GM12878 (cell line): ENCODE data around the gene NRBF2. TPM values are rescaled to one million over a fixed set of nuclear protein-coding genes. Genes with fewer than 3 reads are reported as not detected.

Experiments used
- ATAC-seq: fragments of 200-7000 bp; cut with Tn5 transposase; 3 replicates; pipeline ENCODE4 v1.9.1; 2020; ENCODE audit warnings: mild to moderate bottlenecking, moderate library complexity
- BruUV-seq: library from RNA; stranded (reverse); fragments of 400-500 nt; replicated peaks from 2 replicates; lab custom pipeline; 2021; lab: Mats Ljungman, UMichigan
- CTCF ChIA-PET: fragments of 300-600 bp; sonication (Branson Sonifier 250); formaldehyde crosslinking; extraction: SDS; loops from one replicate; lab custom pipeline; 2021; ENCODE audit warnings: inconsistent platforms; lab: Yijun Ruan, JAX
- POLR2A ChIA-PET: fragments of 350-600 bp; formaldehyde crosslinking; extraction: SDS; loops from one replicate; lab custom pipeline; 2021; ENCODE audit warnings: inconsistent platforms; lab: Charles Lee
- RAD21 ChIA-PET: fragments of 300-600 bp; sonication (Branson Sonifier 250); formaldehyde crosslinking; loops from one replicate; lab custom pipeline; 2023; ENCODE audit warnings: antibody characterized with exemption; ENCODE audit not compliant: unreplicated experiment; lab: Charles Lee
- SMC1A ChIA-PET: fragments of 300-600 bp; sonication (Branson Sonifier 250); formaldehyde crosslinking; loops from one replicate; lab custom pipeline; 2023; ENCODE audit not compliant: unreplicated experiment, uncharacterized antibody; lab: Charles Lee
- DNase-seq: peaks from one replicate; pipeline ENCODE4 v3.0.0-alpha.2; 2011; ENCODE audit warnings: low read depth, low spot score
- FAIRE-seq: peaks from 3 replicates; lab custom pipeline; 2011; peaks lifted over from hg19 to GRCh38; lab: Jason Lieb, UNC
- H2AFZ ChIP-seq: 2 replicates; pipeline ENCODE4 v1.6.0; 2011; ENCODE audit warnings: low read depth, low read length, control low read depth; ENCODE audit not compliant: control insufficient read depth
- H3K27ac ChIP-seq: 2 replicates; pipeline ENCODE4 v1.5.1; 2011; ENCODE audit warnings: control low read depth; ENCODE audit not compliant: control insufficient read depth, insufficient read depth
- H3K27me3 ChIP-seq, 2 experiments: replicated peaks in 1 of 2; 2 replicates each; pipeline versions ENCODE4 v1.6.0 to v1.6.1; 2011; ENCODE audit warnings: low read length in 1 of 2; ENCODE audit not compliant: control insufficient read depth in 2 of 2, insufficient read depth in 2 of 2
- H3K36me3 ChIP-seq, 2 experiments: 2 replicates each; pipeline ENCODE4 v1.5.1; 2011; ENCODE audit warnings: low read length in 1 of 2; ENCODE audit not compliant: control insufficient read depth in 2 of 2, insufficient read depth in 2 of 2
- H3K4me1 ChIP-seq: 2 replicates; pipeline ENCODE4 v1.6.1; 2011; ENCODE audit warnings: mild to moderate bottlenecking, low read length, moderate library complexity, mixed read lengths; ENCODE audit not compliant: control insufficient read depth, insufficient read depth
- H3K4me2 ChIP-seq: 2 replicates; pipeline ENCODE4 v1.6.0; 2011; ENCODE audit warnings: control low read depth; ENCODE audit not compliant: control insufficient read depth, insufficient read depth
- H3K4me3 ChIP-seq: fragments of 200-600 bp; sonication (generic); 2 replicates; pipeline ENCODE4 v1.5.1; 2016
- H3K79me2 ChIP-seq: 2 replicates; pipeline ENCODE4 v1.6.0; 2011; ENCODE audit warnings: low read length; ENCODE audit not compliant: control insufficient read depth, insufficient read depth
- H3K9ac ChIP-seq: 2 replicates; pipeline ENCODE4 v1.8.0; 2011; ENCODE audit warnings: low read length, control low read depth, mixed read lengths; ENCODE audit not compliant: control insufficient read depth, insufficient read depth
- H3K9me3 ChIP-seq: replicated peaks from 3 replicates; pipeline ENCODE4 v1.5.1; 2011; ENCODE audit warnings: mild to moderate bottlenecking, low read length; ENCODE audit not compliant: control insufficient read depth, insufficient read depth
- H4K20me1 ChIP-seq: 2 replicates; pipeline ENCODE4 v1.6.0; 2011; ENCODE audit not compliant: control insufficient read depth, insufficient read depth
- CHD4 ChIP-seq: fragments of 200-600 bp; sonication (generic); IDR thresholded peaks from 2 replicates; pipeline ENCODE4 v1.6.1; 2016; ENCODE audit warnings: mild to moderate bottlenecking
- E2F4 ChIP-seq: IDR thresholded peaks from 2 replicates; pipeline ENCODE4 v1.6.1; 2012; ENCODE audit warnings: low read depth, low read length, improper control_type of control experiment
- NKRF ChIP-seq: fragments of 450-650 bp; conservative IDR thresholded peaks from 2 replicates; pipeline ENCODE4 v1.6.1; 2017; ENCODE audit warnings: mild to moderate bottlenecking, moderate library complexity
- RB1 ChIP-seq: fragments of 450-650 bp; formaldehyde crosslinking; IDR thresholded peaks from 2 replicates; pipeline ENCODE4 v1.6.1; 2017; ENCODE audit warnings: mild to moderate bottlenecking, borderline replicate concordance
- RFX5 ChIP-seq: IDR thresholded peaks from 2 replicates; pipeline ENCODE4 v1.6.1; 2011; ENCODE audit warnings: low read depth, low read length, improper control_type of control experiment
- SP1 ChIP-seq: IDR thresholded peaks from one replicate; pipeline ENCODE4 v1.6.1; 2011; ENCODE audit warnings: low read depth, low read length
- SPI1 ChIP-seq: IDR thresholded peaks from 2 replicates; pipeline ENCODE4 v1.6.1; 2011; ENCODE audit warnings: low read depth, mild to moderate bottlenecking, low read length, moderate library complexity, borderline replicate concordance; ENCODE audit not compliant: insufficient read depth
- ZNF592 ChIP-seq: fragments of 450-650 bp; IDR thresholded peaks from 2 replicates; pipeline ENCODE4 v1.6.1; 2017; ENCODE audit warnings: mild to moderate bottlenecking, moderate library complexity
- ZSCAN29 ChIP-seq: fragments of 450-650 bp; IDR thresholded peaks from 2 replicates; pipeline ENCODE4 v1.6.1; 2017; ENCODE audit warnings: mild to moderate bottlenecking, moderate library complexity
- ZZZ3 ChIP-seq: IDR thresholded peaks from 2 replicates; pipeline ENCODE4 v1.6.1; 2011; ENCODE audit warnings: low read depth; ENCODE audit not compliant: control insufficient read depth, insufficient read length
- WGBS: methylation state at CpG from one replicate; pipeline ENCODE4 v1.1.6; 2016; ENCODE audit warnings: low lambda C conversion rate; ENCODE audit not compliant: insufficient replicate concordance, insufficient coverage; ENCODE audit errors: missing lambda C conversion rate; 5-methylcytosine and 5-hydroxymethylcytosine counted together
- in situ Hi-C: fragments of 300-500 bp; cut with MboI; formaldehyde crosslinking; loops from 9 replicates; pipeline ENCODE4 v1.14.3; 2018; ENCODE audit warnings: mixed read lengths
- intact Hi-C: fragments of 100-400 bp; cut with micrococcal nuclease; formaldehyde crosslinking; loops from one replicate; pipeline ENCODE4 v1.14.2; 2022; ENCODE audit not compliant: unreplicated experiment
- polyA plus RNA-seq, 11 experiments: library from polyadenylated mRNA; depleted of rRNA in 4 of 11; unstranded in 6 of 11; stranded (reverse) in 5 of 11; fragments of >200 nt; fragmentation: Nextera tagmentation in 4 of 11; fragmentation: Illumina TruSeq in 1 of 11; extraction: Ambion mirVana in 4 of 11; extraction: Trizol in 1 of 11; gene quantifications; 1 replicate in 1 of 11; 2 replicates in 10 of 11; pipeline versions ENCODE4 v1.2.1 to v1.2.3, GENCODE V29; 2011 to 2016; ENCODE audit warnings: inconsistent platforms in 2 of 11, missing spikeins in 2 of 11, low read depth in 1 of 11
- total RNA-seq, 4 experiments: library from RNA; depleted of rRNA in 3 of 4; stranded (reverse); fragments of >200 nt in 3 of 4; fragmentation: Illumina TruSeq in 1 of 4; extraction: Trizol in 1 of 4; gene quantifications; 2 replicates each; pipeline versions ENCODE4 v1.2.1 to v1.2.3, GENCODE V29; 2013 to 2021

Gene NRBF2
- total and polyA plus RNA-seq, 10 of the 15 experiments (the other 5 are each of a cell fraction or from before 2014, with no cell fraction given): 17.8 to 39.8 (median 27.7) TPM

GRCh38 chr10:63201118-63201517 is 68.0 kb downstream of the NRBF2 start:
- SMC1A ChIA-PET: interaction anchor here (0.9 to 4.4 kb wide), 8 partner anchors 15 to 744 kb away, joined by 3 to 23 read pairs (median 6); no protein-coding TSS in a partner anchor
- no peak for ATAC-seq
- Histone ChIP-seq H3K36me3 (peaks cover 4 to 30% of the 10 kb centered on the region in 2 experiments), H4K20me1 (no peaks in the 10 kb centered on the region), H3K9ac (no peak overlapping the region), H3K4me1 (peaks cover 9% of the 10 kb centered on the region), H2AFZ (no peak overlapping the region), H3K9me3 (no peaks in the 10 kb centered on the region), H3K4me3 (no peak overlapping the region), H3K79me2 (peaks cover 22% of the 10 kb centered on the region), H3K4me2 (no peak overlapping the region), H3K27me3 (no peaks in the 10 kb centered on the region), H3K27ac (no peak overlapping the region)
- DNase-seq: no peak
- BruUV-seq: no TSS peak
- 0% methylated on average over 1 of the region's 1 CpG for WGBS
- RAD21 ChIA-PET: interaction anchor here (1.0 to 2.2 kb wide), 3 partner anchors 34 to 519 kb away, joined by 3 to 8 read pairs (median 6); no protein-coding TSS in a partner anchor
- TF ChIP-seq NKRF: no peak
- no peak for TF ChIP-seq RFX5
- no peak for TF ChIP-seq SPI1
- TF ChIP-seq ZNF592: no peak
- no peak for TF ChIP-seq ZSCAN29
- TF ChIP-seq SP1: no peak
- no peak for TF ChIP-seq E2F4
- no peak for TF ChIP-seq RB1
- TF ChIP-seq ZZZ3: no peak
- TF ChIP-seq CHD4: no peak
- in situ Hi-C loops: no loop called here
- POLR2A ChIA-PET: interaction anchor here (0.6 to 1.1 kb wide), 3 partner anchors 14 to 460 kb away, joined by 3 to 5 read pairs (median 4); no protein-coding TSS in a partner anchor
- no peak for FAIRE-seq
- intact Hi-C loops: no loop called here
- CTCF ChIA-PET: interaction anchor here (1.0 to 4.9 kb wide), 6 partner anchors 16 to 519 kb away, joined by 3 to 25 read pairs (median 6); no protein-coding TSS in a partner anchor
